Endothelial cell of umbilical vein (primary cell): ENCODE data around the gene SERPINF2.
"Not testable (repeated sequence)": the region's sequence is repeated elsewhere in the genome, so short reads cannot be mapped to it uniquely, and the experiment has no call there.

Experiments
- EZH2 ChIP-seq: IDR thresholded peaks from 2 replicates; pipeline ENCODE4 v1.6.1; 2012; ENCODE audit warnings: borderline replicate concordance, low read depth, mild to moderate bottlenecking, moderate library complexity, low read length, inconsistent platforms; ENCODE audit not compliant: severe bottlenecking
- JUN ChIP-seq: IDR thresholded peaks from 2 replicates; pipeline ENCODE4 v1.6.1; 2011; ENCODE audit warnings: borderline replicate concordance, low read depth; ENCODE audit not compliant: insufficient read length, insufficient read depth
- MAX ChIP-seq: IDR thresholded peaks from 2 replicates; pipeline ENCODE4 v1.6.1; 2011; ENCODE audit not compliant: insufficient read depth, insufficient read length
- MYC ChIP-seq: IDR thresholded peaks from one replicate; pipeline ENCODE4 v1.6.1; 2011; ENCODE audit warnings: mild to moderate bottlenecking, low read depth, low read length
- POLR2A ChIP-seq: IDR thresholded peaks from 2 replicates; pipeline ENCODE4 v1.6.1; 2012; ENCODE audit warnings: low read depth, mild to moderate bottlenecking, control low read depth, low read length
- TF ChIP-seq, protein P1 (sequence below), 2 donors: IDR thresholded peaks; 1 replicate in 1 of 2; 2 replicates in 1 of 2; pipeline ENCODE4 v1.5.1; 2011; ENCODE audit warnings: low read length in 2 of 2, mild to moderate bottlenecking in 2 of 2, moderate library complexity in 2 of 2, control low read depth in 1 of 2, inconsistent platforms in 1 of 2, low read depth in 1 of 2; ENCODE audit not compliant: insufficient read depth in 1 of 2; ENCODE audit errors: extremely low read depth in 1 of 2

- TF ChIP-seq, protein P1, sequence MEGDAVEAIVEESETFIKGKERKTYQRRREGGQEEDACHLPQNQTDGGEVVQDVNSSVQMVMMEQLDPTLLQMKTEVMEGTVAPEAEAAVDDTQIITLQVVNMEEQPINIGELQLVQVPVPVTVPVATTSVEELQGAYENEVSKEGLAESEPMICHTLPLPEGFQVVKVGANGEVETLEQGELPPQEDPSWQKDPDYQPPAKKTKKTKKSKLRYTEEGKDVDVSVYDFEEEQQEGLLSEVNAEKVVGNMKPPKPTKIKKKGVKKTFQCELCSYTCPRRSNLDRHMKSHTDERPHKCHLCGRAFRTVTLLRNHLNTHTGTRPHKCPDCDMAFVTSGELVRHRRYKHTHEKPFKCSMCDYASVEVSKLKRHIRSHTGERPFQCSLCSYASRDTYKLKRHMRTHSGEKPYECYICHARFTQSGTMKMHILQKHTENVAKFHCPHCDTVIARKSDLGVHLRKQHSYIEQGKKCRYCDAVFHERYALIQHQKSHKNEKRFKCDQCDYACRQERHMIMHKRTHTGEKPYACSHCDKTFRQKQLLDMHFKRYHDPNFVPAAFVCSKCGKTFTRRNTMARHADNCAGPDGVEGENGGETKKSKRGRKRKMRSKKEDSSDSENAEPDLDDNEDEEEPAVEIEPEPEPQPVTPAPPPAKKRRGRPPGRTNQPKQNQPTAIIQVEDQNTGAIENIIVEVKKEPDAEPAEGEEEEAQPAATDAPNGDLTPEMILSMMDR (IDR thresholded peaks at IDR 0.05; ENCODE audit: extremely low read depth in 1 of 2, insufficient read depth in 1 of 2, low read depth in 1 of 2, low read length in 2 of 2): not testable (repeated sequence)
- not testable (repeated sequence) for TF ChIP-seq MYC, EZH2, JUN, POLR2A, MAX
Observed at GRCh38 chr17:1773000-1773695, 30.5 kb downstream of the SERPINF2 start.
